Activated CD8-positive, alpha-beta memory T cell treated with anti-CD3 and anti-CD28 coated beads for 36 hours (primary cell): Measurements from ENCODE around the gene PDCD1LG2. TPM values are rescaled to one million over a fixed set of nuclear protein-coding genes. Genes with fewer than 3 reads are reported as not detected.

Experiments used
- CTCF ChIA-PET: fragments of 350-600 bp; sonication (Branson Sonifier 250); formaldehyde crosslinking; loops from one replicate; lab custom pipeline; 2021; ENCODE audit warnings: antibody characterized with exemption; lab: Charles Lee
- POLR2A ChIA-PET: fragments of 350-600 bp; sonication (Branson Sonifier 250); formaldehyde crosslinking; loops from one replicate; lab custom pipeline; 2021; ENCODE audit warnings: antibody characterized with exemption; lab: Charles Lee
- total RNA-seq, 2 experiments: library from RNA; stranded (reverse); gene quantifications; one replicate each; pipeline ENCODE4 v1.2.3, GENCODE V29; 2021

The PDCD1LG2 gene
- total RNA-seq, 2 experiments from 2014 or later, result 0.25 to 0.51 TPM

DNA sequence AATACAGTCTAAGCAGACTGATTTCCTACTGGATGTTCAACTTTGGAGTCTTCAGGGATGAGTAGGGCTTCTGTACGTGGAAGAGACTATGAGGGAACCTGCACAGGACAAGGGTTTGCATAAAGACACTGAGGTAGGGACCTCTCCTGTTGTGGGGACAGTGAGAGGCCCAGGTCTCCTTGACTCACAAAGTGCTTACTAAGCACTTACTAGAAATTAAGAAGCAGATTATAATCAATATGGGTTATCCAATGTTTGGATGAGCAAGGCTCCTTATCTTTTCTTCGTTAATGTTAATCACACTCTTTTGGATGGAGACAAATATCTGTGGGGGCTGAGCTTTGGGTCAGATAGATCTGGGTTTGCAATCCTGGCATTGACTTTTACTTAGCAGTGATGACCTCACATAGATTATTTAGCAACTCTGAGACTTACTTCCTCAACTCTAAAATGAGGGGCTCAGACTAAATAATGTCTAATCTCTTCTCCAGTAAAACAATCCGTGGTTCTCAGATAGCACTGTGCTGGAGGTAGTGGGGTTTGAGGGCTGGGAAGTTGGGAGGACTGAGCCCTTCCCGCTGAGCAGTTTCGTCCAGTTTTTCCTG lies 45.9 kb downstream of the PDCD1LG2 start:
- ChIA-PET CTCF (interaction anchor here (0.7 kb wide), 1 partner anchor 14 kb away, joined by 3 read pairs; no protein-coding TSS in a partner anchor), POLR2A (no interaction called here)

DNA sequence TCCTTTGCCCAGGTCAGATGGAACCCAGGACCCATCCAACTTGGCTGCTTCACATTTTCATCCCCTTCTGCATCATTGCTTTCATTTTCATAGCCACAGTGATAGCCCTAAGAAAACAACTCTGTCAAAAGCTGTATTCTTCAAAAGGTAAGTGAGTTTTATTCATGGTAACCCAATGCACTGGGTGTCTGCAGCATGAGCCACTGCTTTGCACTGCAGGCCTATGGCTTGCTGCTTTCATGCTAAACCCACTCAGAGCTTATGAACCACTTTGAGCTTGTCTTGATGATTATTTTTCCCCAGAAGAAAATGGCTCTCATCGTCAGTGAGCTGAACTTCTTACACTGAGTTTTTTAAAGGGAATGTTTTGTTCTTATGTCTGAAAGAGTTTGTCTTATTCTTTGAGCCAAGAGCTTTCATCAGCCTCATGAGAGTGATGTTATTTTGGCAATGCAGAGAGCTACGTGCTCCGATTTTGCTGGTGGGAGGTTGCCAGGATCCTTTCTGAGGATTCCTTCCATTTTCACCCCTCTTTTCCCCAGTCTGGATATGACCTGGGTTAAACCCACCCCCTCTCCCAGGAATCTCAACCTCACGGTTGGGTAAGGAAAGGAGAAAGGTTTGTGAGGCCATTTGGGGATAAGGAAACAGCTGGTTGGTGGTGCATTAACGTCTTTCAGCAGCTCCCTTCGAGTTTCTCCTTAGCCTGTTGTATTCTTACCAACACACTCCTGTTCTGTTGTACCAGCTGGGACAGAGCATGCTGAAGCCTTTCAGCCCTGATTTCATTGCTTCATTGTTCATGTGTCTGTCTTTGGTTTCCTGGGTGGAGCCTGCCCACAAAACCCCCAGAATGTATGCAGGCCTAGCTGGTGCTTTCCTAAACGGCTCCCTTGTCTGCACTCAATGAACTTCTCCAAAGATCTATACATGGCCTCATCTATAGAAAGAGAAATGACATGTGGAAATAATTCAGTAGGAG lies 47.6 kb downstream of the PDCD1LG2 start:
- POLR2A ChIA-PET, result interaction anchor here (1.4 kb wide), 1 partner anchor 64 kb away, joined by 5 read pairs; no protein-coding TSS in a partner anchor

DNA sequence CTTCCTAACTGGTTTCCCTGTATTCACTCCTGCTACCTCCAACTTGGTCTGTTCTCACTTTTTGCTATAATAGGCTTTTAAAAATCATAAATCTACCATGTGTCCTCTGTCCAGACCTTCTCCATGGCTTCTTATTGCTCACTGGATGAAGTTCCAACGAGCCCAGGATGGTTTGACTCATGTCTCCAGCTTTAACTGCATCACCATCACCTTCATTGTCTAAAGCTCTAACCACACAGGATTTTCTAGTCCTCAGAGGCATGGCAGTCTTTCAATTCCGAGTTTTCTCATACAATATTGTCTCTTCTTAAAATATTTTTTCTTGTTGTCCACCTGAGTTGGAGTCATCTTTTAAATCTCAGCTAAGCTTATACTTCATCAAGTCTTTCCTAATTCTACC lies 49.3 kb downstream of the PDCD1LG2 start:
- ChIA-PET POLR2A (no interaction called here), CTCF (interaction anchor here (0.6 kb wide), 1 partner anchor 9 kb away, joined by 3 read pairs; no protein-coding TSS in a partner anchor)

More for the DNA sequence above, 47.6 kb downstream of the PDCD1LG2 start:
- CTCF ChIA-PET, result no interaction called here

DNA sequence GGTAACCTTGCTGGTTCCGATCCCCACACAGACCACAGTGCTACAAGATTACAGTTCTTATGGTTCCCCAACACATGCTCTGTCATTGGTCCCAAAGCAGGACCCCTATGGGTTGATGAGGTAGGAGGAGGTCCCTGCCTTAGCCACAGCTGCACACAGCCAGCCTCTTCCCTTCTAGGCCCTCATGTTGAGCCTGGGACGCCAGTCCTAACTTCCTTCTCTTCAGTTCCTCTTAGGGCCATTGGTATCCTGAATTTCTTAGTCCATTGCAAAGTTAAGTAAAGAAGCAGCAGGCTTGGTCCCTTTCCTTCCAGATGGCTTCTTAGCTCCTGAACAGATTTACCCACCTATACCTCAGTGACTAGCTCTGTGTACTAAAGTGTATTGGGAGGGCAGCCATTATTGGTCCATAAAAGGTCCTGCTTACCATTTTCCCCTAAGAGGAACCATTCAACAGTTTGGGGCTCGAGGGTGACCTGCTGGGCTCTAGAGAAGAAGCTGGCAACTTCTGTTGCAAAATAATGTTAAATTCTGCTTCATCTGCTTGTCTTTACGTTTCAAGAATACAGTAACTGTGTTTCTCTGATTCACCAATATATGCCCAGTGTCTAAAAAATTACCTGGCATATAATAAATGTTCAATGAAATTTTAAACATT lies 50.2 kb downstream of the PDCD1LG2 start:
- POLR2A ChIA-PET, result no interaction called here
- CTCF ChIA-PET, result no interaction called here

DNA sequence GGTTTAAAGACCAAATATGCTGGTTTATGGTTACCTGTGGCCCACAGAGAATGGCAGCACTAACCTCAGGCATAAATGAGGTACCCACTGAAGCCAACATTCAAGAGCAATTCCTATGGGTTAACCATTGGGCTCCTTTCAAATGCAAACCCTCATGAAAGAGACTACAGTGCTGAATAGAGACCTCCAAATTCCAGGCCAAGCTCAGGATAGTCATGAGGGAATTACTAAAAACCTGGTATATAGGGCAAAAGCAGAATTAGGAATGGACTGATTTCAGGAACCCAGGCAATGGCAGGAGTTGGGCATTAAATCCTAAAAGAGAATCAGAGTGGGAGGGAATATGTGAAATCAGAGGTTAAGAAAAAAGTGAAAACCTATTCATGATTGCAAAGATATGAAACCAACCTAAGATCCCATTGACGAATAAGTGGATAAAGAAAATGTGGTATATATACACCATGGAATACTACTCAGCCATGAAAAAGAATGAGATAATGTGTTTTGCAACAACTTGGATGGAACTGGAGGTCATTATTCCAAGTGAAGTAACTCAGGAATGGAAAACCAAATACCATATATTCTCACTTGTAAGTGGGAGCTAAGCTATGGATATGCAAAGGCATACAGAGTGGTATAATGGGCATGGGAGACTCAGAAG lies 51.6 kb downstream of the PDCD1LG2 start:
- ChIA-PET CTCF (no interaction called here), POLR2A (no interaction called here)

DNA sequence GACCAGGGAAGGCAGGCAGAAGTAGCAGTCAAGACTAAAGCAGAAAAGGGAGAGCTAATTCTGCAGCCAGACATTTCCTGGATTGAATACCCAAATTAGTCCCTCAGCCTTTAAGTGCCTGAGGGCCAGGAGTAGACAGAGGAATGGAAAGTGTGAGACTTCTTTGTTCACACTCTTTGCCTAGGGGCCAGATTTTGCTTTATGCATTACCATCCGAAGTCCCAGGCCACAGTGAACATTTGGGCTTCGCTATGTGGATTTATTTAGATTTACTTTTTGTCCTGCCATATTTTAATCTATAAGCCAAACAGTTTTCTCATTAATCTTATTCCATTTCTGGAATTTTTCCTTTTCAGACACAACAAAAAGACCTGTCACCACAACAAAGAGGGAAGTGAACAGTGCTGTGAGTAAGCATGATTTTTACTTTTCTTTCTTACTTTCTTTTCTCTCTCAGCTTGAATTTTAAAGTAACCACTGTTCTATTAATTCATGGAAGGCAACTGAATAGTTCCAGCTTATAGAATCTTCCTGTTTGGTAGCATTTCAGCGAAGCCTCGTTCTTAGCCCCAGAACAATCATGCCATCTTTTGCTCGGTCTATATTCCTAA lies 52.6 kb downstream of the PDCD1LG2 start:
- POLR2A ChIA-PET, result no interaction called here
- CTCF ChIA-PET, result no interaction called here

DNA sequence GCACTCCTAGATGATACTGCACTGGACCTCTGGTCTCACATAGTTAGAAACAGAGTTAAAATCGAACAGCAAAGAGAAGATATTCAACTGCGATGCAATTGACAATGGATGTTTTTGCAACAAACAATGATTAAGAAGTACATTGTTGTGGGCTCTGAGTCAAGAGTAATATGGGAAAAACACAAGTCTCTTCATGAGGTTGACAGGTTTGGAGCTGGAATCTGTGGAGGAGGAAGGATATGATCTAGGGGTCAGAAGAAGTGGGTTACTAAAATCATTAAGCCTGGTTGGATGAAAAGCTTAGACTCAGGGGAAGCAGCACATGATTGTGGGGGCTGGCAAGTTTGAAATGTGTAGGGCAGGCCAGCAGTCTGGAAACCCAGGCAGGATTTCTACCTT lies 53.1 kb downstream of the PDCD1LG2 start:
- ChIA-PET CTCF (no interaction called here), POLR2A (no interaction called here)

DNA sequence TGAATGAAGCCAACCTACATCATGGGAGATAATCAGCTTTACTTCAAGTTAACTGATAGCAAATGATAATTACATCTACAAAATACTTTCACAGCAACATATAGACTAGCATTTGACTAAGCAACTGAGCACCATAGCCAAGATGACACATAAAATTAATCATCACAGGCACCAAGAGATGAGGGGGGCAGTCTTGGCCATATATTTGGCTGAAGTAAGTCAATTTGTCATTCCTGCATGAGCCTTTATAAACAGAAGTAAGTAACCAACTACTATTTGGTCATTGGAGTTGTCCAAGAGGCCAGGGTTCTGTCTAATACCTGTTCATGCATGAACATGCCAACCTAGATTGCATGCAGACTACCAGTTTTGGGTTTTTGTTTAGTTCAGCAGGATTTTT lies 53.6 kb downstream of the PDCD1LG2 start:
- POLR2A ChIA-PET, result no interaction called here
- CTCF ChIA-PET, result no interaction called here

DNA sequence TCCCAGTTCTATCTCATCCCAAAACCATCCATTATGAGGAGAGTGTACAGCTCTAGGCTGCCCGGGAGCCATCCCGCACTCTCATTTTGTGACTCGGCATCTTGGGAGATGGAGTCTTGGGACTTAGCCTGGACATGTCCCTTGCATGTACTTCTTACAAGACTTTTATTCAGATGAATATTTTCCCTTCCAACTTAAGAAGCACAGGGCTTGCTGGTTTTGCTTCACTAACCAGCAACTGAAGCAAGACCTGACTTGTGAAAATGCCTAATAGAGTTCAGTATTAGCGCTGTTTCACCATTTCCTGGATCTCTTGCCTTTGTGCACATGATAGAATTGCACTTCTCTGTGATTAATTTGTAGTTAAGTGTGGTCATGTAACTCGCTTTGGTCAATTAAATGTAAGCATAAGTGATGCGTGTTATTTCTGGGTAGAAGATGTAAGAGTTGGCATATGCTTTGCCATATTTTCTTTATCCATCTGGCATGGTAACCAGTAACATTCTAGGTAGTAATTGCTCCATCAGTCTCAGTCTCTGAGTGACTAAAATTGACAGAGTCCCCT lies 55.8 kb downstream of the PDCD1LG2 start:
- CTCF ChIA-PET, result no interaction called here

DNA sequence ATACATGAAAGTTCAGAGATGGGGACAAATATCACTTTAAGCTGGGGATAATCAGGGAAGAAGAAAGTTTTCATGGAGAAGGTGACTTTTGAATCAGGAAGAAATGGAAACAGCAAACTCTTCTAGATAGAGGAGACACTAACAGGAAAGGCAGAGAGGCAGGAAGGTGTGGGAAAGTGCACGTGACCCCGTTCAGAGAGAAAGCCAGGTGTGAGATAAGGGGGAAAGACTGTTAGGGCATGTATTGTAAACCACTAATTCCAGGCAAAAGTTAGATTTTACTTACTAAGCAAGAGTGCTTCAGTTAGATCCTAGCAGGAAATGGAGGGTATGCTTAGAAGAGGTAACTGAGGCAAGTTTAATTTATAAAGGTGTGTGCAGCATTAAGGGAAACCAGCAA lies 58.5 kb downstream of the PDCD1LG2 start:
- ChIA-PET POLR2A (no interaction called here), CTCF (no interaction called here)

More for the DNA sequence above, 55.8 kb downstream of the PDCD1LG2 start:
- POLR2A ChIA-PET, result no interaction called here

DNA sequence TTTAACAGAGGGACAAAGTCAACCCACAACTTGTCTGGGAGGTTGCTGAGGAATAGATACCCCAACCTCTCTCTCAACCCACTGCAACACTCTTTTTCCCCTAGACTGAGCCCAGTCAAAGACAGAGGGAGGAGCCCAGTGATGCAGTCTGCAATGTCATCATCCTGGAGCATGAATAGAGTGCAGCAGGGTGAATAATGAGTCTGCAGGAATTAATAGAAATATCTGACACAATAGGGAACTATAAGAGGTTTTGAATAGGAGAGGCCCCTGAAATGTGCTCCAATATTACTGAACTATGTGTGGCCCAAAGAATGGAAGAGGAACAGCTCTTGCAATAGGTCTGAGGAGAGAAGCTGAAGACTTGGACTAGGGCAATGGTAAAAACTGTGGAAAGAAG lies 59.1 kb downstream of the PDCD1LG2 start:
- CTCF ChIA-PET, result no interaction called here

DNA sequence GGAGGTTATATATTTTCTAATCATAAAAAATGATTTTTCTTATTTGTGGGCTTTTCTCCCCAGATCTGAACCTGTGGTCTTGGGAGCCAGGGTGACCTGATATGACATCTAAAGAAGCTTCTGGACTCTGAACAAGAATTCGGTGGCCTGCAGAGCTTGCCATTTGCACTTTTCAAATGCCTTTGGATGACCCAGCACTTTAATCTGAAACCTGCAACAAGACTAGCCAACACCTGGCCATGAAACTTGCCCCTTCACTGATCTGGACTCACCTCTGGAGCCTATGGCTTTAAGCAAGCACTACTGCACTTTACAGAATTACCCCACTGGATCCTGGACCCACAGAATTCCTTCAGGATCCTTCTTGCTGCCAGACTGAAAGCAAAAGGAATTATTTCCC lies 59.6 kb downstream of the PDCD1LG2 start:
- CTCF ChIA-PET, result no interaction called here

More for the DNA sequence above, 59.1 kb downstream of the PDCD1LG2 start:
- POLR2A ChIA-PET, result no interaction called here

DNA sequence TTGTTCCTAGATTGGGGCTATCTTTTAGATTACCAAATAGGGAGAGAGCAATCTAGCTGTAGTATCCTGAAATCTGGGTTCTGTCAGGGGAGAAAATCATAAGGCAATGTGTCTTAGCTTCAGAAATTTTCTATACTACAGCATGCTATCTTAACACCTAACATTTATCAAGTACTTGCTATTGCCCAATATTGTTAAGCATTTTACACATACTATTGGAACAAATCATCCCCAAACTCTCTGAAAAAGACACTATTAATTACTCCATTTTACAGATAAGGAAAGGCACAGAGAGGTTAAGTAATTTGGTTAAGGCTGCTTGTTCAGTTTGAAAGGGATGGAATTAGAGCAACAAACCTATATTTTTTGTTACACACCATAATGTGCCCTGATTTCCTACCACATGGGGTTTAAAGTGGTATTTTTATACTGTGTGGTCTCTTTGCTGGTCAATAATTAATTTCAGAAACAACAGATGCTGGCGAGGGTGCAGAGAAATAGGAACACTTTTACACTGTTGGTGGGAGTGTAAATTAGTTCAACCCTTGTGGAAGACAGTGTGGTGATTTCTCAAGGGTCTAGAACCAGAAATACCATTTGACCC lies 61.4 kb downstream of the PDCD1LG2 start:
- POLR2A ChIA-PET, result no interaction called here
- CTCF ChIA-PET, result no interaction called here

More for the DNA sequence above, 59.6 kb downstream of the PDCD1LG2 start:
- POLR2A ChIA-PET, result no interaction called here

DNA sequence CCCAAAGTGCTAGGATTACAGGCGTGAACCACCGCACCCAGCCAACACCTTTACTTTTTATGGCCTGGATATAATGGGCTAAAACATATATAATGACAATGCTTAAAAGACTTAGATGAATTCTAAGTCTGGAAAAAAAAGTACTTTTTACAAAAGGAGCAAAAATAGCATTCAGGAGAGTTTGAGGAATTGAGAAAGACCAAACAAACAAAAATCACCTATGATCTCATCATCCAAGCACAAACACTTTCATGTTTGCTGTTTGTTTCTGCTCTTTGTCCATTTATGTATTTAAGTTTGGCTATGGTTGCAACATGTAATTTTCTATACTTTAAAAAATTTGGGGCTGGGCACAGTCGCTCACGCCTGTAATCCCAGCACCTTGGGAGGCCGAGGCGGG lies 63.8 kb downstream of the PDCD1LG2 start:
- CTCF ChIA-PET, result no interaction called here
- POLR2A ChIA-PET, result no interaction called here

DNA sequence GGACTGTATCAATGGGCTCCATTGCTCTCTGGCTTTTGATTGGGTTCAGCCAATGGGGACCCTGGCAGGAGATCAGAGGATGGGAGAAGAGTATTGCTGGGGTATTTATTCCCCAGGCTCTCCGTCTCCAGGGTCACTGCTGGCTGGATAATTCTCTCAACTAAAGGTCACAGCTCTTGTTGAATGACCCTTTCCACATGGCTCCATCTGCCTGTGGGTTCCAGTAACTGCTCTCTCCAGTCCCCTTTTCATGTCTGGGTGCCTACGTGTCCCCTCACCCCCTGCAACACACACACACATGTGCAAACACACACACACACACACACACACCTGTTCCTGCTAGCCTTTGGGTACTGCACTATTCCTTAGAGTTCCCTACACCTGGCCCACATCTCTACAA lies 64.7 kb downstream of the PDCD1LG2 start:
- POLR2A ChIA-PET, result no interaction called here
- CTCF ChIA-PET, result interaction anchor here (0.6 kb wide), 1 partner anchor 101 kb away, joined by 3 read pairs; no protein-coding TSS in a partner anchor

DNA sequence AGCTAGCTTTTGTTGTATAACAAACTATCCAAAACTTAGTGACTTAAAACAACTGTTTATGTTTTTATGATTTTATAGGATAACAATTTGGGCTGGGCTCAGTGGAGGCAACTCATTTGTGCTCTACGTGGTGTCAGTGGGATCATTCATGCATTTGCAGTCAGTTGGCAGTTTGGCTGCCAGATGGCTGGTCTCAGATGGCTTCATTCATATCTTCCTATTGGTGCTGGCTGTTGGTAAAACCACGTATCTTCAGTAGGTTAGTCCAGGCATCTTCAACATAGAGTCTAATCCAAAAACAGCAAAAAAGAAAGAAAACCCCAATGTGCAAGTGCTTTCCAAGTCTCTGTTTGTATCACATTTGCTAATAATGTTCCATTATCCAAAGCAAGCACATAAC lies 66.9 kb downstream of the PDCD1LG2 start:
- POLR2A ChIA-PET, result no interaction called here

DNA sequence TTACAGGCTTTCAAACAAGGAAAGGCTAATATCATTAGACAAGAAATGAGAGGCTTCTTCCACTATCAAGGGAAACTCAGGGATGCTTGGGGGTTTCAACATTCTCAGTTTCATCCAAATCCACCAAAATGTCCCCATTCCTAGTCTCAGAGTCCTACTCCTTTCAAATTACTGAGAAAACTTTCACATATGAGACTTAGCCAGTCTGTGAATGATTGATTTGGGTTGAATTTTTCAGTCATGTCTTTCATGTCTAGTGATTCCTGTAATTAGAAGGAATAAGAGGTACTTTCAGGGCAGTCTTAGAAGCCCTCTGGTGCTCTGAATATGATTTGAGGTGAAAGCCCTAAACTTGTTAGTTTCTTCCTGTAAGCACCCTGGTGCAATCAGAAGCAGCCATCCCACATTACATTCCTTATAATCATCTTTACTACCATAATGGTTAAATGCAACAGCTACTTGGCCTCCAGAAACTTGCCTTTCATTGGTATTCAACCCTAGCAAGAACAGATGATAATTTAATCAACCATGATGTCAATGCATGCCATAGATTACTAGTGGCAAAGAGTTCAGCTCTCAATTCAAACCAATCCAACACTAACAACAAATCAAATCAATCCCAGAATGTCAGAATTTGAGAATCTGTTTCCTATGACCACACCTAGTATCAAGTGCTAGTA lies 67.8 kb downstream of the PDCD1LG2 start:
- ChIA-PET POLR2A (no interaction called here), CTCF (no interaction called here)

More for the DNA sequence above, 66.9 kb downstream of the PDCD1LG2 start:
- CTCF ChIA-PET, result interaction anchor here (0.9 kb wide), 1 partner anchor 9 kb away, joined by 3 read pairs; no protein-coding TSS in a partner anchor

DNA sequence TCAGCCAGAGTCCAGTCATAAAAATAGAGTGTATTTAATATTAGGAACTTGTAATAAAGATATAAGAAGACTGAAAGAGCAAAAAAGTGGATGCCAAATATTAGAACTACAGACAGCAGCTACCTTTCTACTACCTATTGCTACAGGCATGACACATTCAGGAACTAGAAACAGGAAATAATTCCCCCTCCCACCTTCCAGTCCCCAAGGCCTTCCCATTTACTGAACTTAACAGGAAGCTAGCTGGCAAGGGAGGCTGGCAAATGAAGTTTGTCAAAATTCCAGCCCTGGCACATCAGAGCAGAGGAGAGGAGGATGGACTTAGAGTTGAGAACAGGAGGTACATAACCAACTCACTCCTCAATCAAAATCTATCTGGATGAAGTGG lies 68.4 kb downstream of the PDCD1LG2 start:
- ChIA-PET POLR2A (no interaction called here), CTCF (no interaction called here)
